ENCODE results near the gene RBSN. TPM values are rescaled to one million over a fixed set of nuclear protein-coding genes. Genes with fewer than 3 reads are reported as not detected.
A peak's percentile ranks its signal among the peaks of the same experiment; 100 is the strongest.

Gene RBSN
- total RNA-seq, 1 donor from 2014 or later, result 16.0 TPM

DNA sequence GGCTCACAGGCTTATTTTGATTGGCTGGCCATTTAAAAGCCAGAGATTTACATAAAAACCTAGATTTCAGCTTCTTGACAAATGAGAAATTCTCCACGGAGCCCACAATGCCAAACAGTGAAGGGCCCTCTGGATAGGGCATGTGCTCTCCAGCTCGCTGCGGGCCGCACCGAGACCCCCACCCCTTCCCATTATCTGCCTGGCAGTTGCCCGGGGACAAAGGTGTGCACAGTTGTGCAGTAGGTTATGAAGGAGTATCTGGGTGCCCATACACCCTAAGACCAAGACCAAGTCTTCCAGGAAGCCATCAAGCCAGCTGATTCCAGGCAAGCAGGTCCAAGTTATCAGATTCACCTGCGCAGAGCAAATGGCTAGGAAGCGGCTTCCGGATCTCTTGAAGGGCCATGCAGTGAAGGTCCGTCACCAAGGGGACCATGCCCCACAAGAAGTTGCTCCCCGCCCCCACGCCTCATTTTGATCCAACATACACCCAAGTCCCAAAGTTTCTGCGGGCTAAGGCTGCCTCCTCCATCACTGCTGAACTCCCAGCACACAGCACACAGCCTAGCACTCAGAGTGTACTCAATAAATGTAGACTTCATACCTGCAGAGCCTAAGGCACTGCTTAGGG lies 35.2 kb downstream of the RBSN start:
- peak overlapping the region; percentile 94 for H3K4me3 ChIP-seq (ENCODE audit: low read depth, low read length)
- no peak for DNase-seq (ENCODE audit: low read depth)
- TF ChIP-seq, protein P1, sequence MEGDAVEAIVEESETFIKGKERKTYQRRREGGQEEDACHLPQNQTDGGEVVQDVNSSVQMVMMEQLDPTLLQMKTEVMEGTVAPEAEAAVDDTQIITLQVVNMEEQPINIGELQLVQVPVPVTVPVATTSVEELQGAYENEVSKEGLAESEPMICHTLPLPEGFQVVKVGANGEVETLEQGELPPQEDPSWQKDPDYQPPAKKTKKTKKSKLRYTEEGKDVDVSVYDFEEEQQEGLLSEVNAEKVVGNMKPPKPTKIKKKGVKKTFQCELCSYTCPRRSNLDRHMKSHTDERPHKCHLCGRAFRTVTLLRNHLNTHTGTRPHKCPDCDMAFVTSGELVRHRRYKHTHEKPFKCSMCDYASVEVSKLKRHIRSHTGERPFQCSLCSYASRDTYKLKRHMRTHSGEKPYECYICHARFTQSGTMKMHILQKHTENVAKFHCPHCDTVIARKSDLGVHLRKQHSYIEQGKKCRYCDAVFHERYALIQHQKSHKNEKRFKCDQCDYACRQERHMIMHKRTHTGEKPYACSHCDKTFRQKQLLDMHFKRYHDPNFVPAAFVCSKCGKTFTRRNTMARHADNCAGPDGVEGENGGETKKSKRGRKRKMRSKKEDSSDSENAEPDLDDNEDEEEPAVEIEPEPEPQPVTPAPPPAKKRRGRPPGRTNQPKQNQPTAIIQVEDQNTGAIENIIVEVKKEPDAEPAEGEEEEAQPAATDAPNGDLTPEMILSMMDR (conservative IDR thresholded peaks at IDR 0.05; ENCODE audit: low read depth, low read length), result no peak

DNA sequence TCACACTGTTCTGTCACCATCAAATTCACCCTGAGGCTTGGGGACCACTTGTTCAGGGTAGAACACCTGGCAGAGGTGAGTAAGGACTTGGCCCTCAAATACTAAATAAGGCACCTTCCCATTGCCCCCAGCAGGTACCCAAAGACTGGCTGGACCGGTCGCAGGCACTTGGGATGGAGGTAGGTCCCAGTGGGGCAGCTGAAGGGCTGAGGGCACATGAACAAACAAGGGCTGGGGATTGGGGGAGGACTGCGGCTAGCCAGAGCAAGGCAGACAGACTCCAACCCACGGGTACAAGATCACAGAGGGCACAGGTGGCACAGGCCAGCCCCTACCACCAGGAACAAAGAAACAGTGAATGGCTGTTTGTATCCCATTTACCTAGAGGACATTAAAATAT lies 35.7 kb downstream of the RBSN start:
- DNase-seq (ENCODE audit: low read depth), result no peak
- H3K4me3 ChIP-seq (ENCODE audit: low read depth, low read length), result peak overlapping the region; percentile 94
- TF ChIP-seq, protein P1 (conservative IDR thresholded peaks at IDR 0.05; ENCODE audit: low read depth, low read length), result no peak

DNA sequence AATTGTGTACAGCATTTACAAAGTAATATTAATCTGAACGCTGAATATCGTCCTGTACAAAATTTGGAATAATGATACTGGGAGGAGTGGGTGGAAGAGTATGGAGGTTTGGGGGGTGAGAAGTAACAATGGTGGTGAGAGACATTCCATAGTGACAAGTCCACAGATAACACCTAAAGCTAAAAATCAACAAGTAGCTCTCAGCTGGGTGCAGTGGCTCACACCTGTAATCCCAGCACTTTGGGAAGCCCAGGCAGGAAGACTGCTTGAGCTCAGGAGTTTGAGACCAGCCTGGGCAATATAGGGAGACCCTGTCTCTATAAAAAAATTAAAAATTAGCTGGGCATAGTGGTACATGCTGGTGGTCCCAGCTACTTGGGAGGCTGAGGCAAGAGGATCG lies 38.9 kb downstream of the RBSN start:
- no peak overlapping the region for H3K4me3 ChIP-seq (ENCODE audit: low read depth, low read length)
- DNase-seq (ENCODE audit: low read depth), result no peak
- TF ChIP-seq, protein P1 (conservative IDR thresholded peaks at IDR 0.05; ENCODE audit: low read depth, low read length), result no peak

DNA sequence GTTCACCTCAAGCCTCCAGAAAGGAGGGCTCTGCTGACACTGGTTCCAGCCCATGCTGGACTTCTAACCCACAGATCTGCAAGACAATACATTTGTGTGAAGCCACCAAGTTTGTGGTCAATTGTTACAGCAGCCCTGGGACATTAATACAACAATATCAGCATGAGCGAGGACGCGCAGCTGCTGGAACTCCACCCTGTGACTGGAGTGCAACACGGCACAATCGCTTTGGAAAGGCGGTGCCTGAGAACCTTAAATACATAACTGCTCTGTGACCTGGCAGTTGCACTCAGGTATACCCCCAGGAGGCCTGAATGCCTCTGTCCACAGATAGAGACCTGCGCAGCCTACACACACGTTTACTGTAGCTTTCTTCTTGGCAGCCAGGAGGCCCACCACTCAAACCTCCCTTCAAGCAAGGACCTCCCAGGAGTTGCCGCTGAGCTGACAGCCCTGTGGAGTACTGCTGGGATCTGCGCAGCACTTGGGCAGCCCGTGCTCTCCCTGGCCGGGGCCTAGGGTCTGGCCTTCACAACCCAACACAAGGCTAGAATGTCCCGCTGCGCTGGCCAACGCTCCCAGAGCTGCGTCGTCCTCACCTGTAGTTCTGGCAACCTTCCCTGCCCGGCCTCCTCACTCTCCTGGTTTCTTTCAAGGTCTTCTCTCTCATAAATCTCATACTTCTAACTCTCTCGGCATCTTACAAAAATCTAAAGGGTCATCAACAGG lies 42.1 kb downstream of the RBSN start:
- no peak overlapping the region for H3K4me3 ChIP-seq (ENCODE audit: low read depth, low read length)
- DNase-seq (ENCODE audit: low read depth), result no peak
- TF ChIP-seq, protein P1 (conservative IDR thresholded peaks at IDR 0.05; ENCODE audit: low read depth, low read length), result no peak

DNA sequence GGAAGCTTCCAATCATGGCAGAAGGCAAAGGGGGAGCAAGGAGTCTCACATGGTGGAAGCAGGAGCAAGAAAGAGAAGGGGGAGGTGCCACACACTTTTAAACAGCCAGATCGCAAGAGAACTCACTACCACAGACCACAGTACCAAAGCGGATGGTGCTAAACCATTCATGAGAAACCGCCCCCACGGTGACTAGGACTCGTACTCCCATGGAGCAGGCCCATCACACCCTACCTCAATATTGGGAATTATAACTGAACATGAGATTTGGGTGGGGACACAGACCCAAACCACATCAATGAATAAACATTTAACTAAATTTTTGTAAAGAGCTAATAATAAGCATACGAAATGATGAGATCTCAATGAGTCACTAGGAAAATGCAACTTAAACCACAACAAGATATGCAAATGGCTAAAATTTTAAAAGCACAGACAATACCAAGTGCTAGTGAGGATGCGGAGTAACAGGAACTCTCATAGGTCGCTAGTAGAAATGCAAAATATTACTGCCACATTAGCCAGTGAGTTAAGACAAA lies 43.9 kb downstream of the RBSN start:
- TF ChIP-seq, protein P1 (conservative IDR thresholded peaks at IDR 0.05; ENCODE audit: low read depth, low read length), result no peak
- no peak for DNase-seq (ENCODE audit: low read depth)
- no peak overlapping the region for H3K4me3 ChIP-seq (ENCODE audit: low read depth, low read length)

DNA sequence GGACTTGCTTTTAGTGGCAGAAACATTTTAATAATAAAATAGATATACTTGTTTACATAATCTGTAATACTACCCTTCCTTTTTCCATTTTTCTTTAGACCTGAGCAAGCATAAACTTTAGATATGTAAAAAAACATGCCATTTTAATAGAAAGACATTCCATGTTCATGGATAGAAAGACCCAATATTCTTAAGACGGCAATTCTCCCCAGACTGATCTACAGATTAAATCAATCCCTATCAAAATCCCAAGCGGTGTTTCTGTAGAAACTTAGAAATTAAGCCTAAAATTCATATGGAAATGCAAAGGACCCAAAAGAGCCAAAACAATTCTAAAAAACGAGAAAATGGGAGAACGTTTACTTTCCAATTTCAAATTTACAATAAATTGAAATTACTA lies 45.4 kb downstream of the RBSN start:
- no peak for DNase-seq (ENCODE audit: low read depth)
- H3K4me3 ChIP-seq (ENCODE audit: low read depth, low read length), result no peak overlapping the region
- TF ChIP-seq, protein P1 (conservative IDR thresholded peaks at IDR 0.05; ENCODE audit: low read depth, low read length), result no peak
